K562 (cell line): ENCODE results near the gene GPR3. TPM values are rescaled to one million over a fixed set of nuclear protein-coding genes. Genes with fewer than 3 reads are reported as not detected.
A peak's percentile ranks its signal among the peaks of the same experiment; 100 is the strongest.

Experiments used
- EP300 ChIP-seq: IDR thresholded peaks from 2 replicates; pipeline ENCODE4 v1.6.1; 2012; ENCODE audit warnings: low read length, improper control_type of control experiment
- ETV6 ChIP-seq, 3 experiments: fragments of 150-350 bp in 1 of 3; sonication (generic) in 1 of 3; formaldehyde crosslinking in 1 of 3; IDR thresholded peaks; 2 replicates each; pipeline versions ENCODE4 v1.6.1 to v1.8.0; 2014 to 2022; ENCODE audit warnings: borderline replicate concordance in 2 of 3, low read depth in 2 of 3, antibody characterized with exemption in 1 of 3, low read length in 1 of 3, mild to moderate bottlenecking in 1 of 3, missing genetic modification reagents in 1 of 3
- HDAC2 ChIP-seq: fragments of 450-650 bp; IDR thresholded peaks from 2 replicates; pipeline ENCODE4 v1.6.1; 2016; ENCODE audit warnings: mild to moderate bottlenecking
- MTA3 ChIP-seq: fragments of 450-650 bp; formaldehyde crosslinking; IDR thresholded peaks from 2 replicates; pipeline ENCODE4 v1.6.1; 2017; ENCODE audit warnings: mild to moderate bottlenecking, borderline replicate concordance
- NR2C2 ChIP-seq, 2 experiments: fragments of 200-800 bp in 1 of 2; sonication (Bioruptor generic) in 1 of 2; sonication (generic) in 1 of 2; formaldehyde crosslinking in 1 of 2; IDR thresholded peaks; 2 replicates each; pipeline versions ENCODE4 v1.6.1 to v1.8.0; 2016 to 2022; ENCODE audit warnings: mild to moderate bottlenecking in 1 of 2, missing compliant biosample characterization in 1 of 2, missing genetic modification characterization in 1 of 2, missing genetic modification reagents in 1 of 2
- PML ChIP-seq: IDR thresholded peaks from 2 replicates; pipeline ENCODE4 v1.6.1; 2012; ENCODE audit warnings: low read length, inconsistent platforms
- SMAD1 ChIP-seq: fragments of 150-350 bp; IDR thresholded peaks from 2 replicates; pipeline ENCODE4 v1.6.1; 2014; ENCODE audit warnings: low read length, low read depth; ENCODE audit not compliant: partially characterized antibody
- TGIF2 ChIP-seq: sonication (generic); formaldehyde crosslinking; IDR thresholded peaks from 2 replicates; pipeline ENCODE4 v1.8.1; 2022; ENCODE audit warnings: mild to moderate bottlenecking, missing genetic modification reagents, moderate library complexity
- ZBTB7A ChIP-seq: IDR thresholded peaks from 2 replicates; pipeline ENCODE4 v1.6.1; 2011; ENCODE audit warnings: low read depth, mild to moderate bottlenecking, low read length, moderate library complexity, borderline replicate concordance; ENCODE audit not compliant: control insufficient read depth
- ZNF140 ChIP-seq: fragments of 250-450 bp; sonication (Bioruptor Pico); IDR thresholded peaks from 2 replicates; pipeline ENCODE4 v1.8.0; 2021; ENCODE audit warnings: moderate library complexity, mild to moderate bottlenecking, inconsistent platforms
- polyA plus RNA-seq, 8 experiments: library from polyadenylated mRNA; depleted of rRNA in 4 of 8; stranded (reverse) in 5 of 8; unstranded in 3 of 8; fragments of >200 nt; fragmentation: Nextera tagmentation in 2 of 8; fragmentation: Illumina TruSeq in 1 of 8; extraction: Ambion mirVana in 2 of 8; extraction: Trizol in 1 of 8; gene quantifications; 2 replicates each; pipeline versions ENCODE4 v1.2.1 to v1.2.3, GENCODE V29; 2011 to 2014; ENCODE audit warnings: inconsistent platforms in 1 of 8, missing spikeins in 1 of 8
- total RNA-seq, 7 experiments: library from RNA; depleted of rRNA in 6 of 7; stranded (reverse); fragments of >200 nt in 6 of 7; fragmentation: Illumina TruSeq in 2 of 7; extraction: Trizol in 2 of 7; gene quantifications; 2 replicates each; pipeline versions ENCODE4 v1.2.1 to v1.2.3, GENCODE V29; 2011 to 2021; ENCODE audit warnings: low replicate concordance in 1 of 7
- TF ChIP-seq, protein P1 (sequence below): fragments of 250-450 bp; sonication (Bioruptor Pico); IDR thresholded peaks from 2 replicates; pipeline ENCODE4 v1.4.0; 2020; ENCODE audit warnings: mild to moderate bottlenecking
- TF ChIP-seq, protein P2 (sequence below): sonication (generic); formaldehyde crosslinking; IDR thresholded peaks from 2 replicates; pipeline ENCODE4 v1.8.0; 2022; ENCODE audit warnings: mild to moderate bottlenecking, missing genetic modification reagents
- TF ChIP-seq, protein P3 (sequence below): sonication (generic); formaldehyde crosslinking; IDR thresholded peaks from 2 replicates; pipeline ENCODE4 v1.8.0; 2022; ENCODE audit warnings: mild to moderate bottlenecking, missing genetic modification reagents, borderline replicate concordance
- TF ChIP-seq, protein P4 (sequence below): fragments of 250-450 bp; sonication (Bioruptor Pico); IDR thresholded peaks from 2 replicates; pipeline ENCODE4 v1.4.0; 2020; ENCODE audit warnings: borderline replicate concordance
- TF ChIP-seq, protein P5 (sequence below): fragments of 200-800 bp; sonication (Bioruptor generic); IDR thresholded peaks from 2 replicates; pipeline ENCODE4 v1.6.1; 2017; ENCODE audit warnings: missing genetic modification characterization, missing compliant biosample characterization

Gene GPR3
- total and polyA plus RNA-seq, 9 of the 15 experiments (the other 6 are each of a cell fraction or from before 2014, with no cell fraction given), result 0.24 to 11.5 (median 3.7) TPM

DNA sequence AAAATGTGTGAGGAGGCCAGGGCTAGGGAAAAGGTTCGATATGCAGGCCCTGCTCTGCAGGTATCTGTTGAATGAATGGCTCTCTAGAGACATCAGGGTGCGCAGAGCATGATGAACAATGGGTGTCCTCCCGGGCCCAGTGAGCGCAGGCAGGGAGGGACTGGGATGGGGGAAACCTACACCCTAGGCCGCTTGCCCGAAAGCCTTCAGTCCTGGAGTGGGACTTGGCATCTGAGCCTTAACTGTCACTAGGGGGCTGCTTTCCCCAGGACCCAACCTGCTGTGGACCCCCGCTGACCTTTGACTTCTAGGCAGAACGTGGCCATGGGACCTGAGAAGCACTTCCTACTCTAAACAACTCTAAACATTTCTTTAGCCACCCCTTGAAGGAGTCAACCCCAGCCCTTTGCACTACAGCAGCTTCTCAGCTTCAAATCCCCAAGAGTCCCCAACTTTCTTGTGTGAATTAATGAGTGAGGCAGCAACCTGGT lies 25.2 kb upstream of the GPR3 start (continued):
- TF ChIP-seq, protein P1, sequence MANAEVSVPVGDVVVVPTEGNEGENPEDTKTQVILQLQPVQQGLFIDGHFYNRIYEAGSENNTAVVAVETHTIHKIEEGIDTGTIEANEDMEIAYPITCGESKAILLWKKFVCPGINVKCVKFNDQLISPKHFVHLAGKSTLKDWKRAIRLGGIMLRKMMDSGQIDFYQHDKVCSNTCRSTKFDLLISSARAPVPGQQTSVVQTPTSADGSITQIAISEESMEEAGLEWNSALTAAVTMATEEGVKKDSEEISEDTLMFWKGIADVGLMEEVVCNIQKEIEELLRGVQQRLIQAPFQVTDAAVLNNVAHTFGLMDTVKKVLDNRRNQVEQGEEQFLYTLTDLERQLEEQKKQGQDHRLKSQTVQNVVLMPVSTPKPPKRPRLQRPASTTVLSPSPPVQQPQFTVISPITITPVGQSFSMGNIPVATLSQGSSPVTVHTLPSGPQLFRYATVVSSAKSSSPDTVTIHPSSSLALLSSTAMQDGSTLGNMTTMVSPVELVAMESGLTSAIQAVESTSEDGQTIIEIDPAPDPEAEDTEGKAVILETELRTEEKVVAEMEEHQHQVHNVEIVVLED, result no peak
- TF ChIP-seq ZNF140 (CRISPR knock-in tag) (no peak), EP300 (no peak), MTA3 (no peak), SMAD1 (no peak), NR2C2 (CRISPR knock-in tag; IDR thresholded peaks at IDR 0.05) (no peak), NR2C2 (tag; IDR thresholded peaks at IDR 0.05) (peak; percentile 59; the same call in 1 of the 2 replicates), HDAC2 (no peak), ZBTB7A (peak; percentile 79; the same call in 1 of the 2 replicates), TGIF2 (CRISPR knock-in tag) (no peak), PML (0 out of 2 replicates have a peak, but pooled peaks have one; percentile 7), ETV6 (IDR thresholded peaks at IDR 0.05; ENCODE audit: borderline replicate concordance in 1 of 2, low read depth in 2 of 2, low read length in 1 of 2) (no peak), ETV6 (CRISPR knock-in tag; IDR thresholded peaks at IDR 0.05; ENCODE audit: borderline replicate concordance) (0 out of 2 replicates have a peak, but pooled peaks have one; percentile 43)
- TF ChIP-seq, protein P2, sequence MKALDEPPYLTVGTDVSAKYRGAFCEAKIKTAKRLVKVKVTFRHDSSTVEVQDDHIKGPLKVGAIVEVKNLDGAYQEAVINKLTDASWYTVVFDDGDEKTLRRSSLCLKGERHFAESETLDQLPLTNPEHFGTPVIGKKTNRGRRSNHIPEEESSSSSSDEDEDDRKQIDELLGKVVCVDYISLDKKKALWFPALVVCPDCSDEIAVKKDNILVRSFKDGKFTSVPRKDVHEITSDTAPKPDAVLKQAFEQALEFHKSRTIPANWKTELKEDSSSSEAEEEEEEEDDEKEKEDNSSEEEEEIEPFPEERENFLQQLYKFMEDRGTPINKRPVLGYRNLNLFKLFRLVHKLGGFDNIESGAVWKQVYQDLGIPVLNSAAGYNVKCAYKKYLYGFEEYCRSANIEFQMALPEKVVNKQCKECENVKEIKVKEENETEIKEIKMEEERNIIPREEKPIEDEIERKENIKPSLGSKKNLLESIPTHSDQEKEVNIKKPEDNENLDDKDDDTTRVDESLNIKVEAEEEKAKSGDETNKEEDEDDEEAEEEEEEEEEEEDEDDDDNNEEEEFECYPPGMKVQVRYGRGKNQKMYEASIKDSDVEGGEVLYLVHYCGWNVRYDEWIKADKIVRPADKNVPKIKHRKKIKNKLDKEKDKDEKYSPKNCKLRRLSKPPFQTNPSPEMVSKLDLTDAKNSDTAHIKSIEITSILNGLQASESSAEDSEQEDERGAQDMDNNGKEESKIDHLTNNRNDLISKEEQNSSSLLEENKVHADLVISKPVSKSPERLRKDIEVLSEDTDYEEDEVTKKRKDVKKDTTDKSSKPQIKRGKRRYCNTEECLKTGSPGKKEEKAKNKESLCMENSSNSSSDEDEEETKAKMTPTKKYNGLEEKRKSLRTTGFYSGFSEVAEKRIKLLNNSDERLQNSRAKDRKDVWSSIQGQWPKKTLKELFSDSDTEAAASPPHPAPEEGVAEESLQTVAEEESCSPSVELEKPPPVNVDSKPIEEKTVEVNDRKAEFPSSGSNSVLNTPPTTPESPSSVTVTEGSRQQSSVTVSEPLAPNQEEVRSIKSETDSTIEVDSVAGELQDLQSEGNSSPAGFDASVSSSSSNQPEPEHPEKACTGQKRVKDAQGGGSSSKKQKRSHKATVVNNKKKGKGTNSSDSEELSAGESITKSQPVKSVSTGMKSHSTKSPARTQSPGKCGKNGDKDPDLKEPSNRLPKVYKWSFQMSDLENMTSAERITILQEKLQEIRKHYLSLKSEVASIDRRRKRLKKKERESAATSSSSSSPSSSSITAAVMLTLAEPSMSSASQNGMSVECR (CRISPR knock-in tag), result no peak
- TF ChIP-seq, protein P3, sequence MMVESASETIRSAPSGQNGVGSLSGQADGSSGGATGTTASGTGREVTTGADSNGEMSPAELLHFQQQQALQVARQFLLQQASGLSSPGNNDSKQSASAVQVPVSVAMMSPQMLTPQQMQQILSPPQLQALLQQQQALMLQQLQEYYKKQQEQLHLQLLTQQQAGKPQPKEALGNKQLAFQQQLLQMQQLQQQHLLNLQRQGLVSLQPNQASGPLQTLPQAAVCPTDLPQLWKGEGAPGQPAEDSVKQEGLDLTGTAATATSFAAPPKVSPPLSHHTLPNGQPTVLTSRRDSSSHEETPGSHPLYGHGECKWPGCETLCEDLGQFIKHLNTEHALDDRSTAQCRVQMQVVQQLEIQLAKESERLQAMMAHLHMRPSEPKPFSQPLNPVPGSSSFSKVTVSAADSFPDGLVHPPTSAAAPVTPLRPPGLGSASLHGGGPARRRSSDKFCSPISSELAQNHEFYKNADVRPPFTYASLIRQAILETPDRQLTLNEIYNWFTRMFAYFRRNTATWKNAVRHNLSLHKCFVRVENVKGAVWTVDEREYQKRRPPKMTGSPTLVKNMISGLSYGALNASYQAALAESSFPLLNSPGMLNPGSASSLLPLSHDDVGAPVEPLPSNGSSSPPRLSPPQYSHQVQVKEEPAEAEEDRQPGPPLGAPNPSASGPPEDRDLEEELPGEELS, result 0 out of 2 replicates have a peak, but pooled peaks have one; percentile 12
- TF ChIP-seq, protein P4, sequence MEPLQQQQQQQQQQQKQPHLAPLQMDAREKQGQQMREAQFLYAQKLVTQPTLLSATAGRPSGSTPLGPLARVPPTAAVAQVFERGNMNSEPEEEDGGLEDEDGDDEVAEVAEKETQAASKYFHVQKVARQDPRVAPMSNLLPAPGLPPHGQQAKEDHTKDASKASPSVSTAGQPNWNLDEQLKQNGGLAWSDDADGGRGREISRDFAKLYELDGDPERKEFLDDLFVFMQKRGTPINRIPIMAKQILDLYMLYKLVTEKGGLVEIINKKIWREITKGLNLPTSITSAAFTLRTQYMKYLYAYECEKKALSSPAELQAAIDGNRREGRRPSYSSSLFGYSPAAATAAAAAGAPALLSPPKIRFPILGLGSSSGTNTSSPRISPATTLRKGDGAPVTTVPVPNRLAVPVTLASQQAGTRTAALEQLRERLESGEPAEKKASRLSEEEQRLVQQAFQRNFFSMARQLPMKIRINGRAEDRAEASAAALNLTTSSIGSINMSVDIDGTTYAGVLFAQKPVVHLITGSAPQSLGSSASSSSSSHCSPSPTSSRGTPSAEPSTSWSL (CRISPR knock-in tag), result no peak
- TF ChIP-seq, protein P5, sequence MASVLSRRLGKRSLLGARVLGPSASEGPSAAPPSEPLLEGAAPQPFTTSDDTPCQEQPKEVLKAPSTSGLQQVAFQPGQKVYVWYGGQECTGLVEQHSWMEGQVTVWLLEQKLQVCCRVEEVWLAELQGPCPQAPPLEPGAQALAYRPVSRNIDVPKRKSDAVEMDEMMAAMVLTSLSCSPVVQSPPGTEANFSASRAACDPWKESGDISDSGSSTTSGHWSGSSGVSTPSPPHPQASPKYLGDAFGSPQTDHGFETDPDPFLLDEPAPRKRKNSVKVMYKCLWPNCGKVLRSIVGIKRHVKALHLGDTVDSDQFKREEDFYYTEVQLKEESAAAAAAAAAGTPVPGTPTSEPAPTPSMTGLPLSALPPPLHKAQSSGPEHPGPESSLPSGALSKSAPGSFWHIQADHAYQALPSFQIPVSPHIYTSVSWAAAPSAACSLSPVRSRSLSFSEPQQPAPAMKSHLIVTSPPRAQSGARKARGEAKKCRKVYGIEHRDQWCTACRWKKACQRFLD (CRISPR knock-in tag), result peak; percentile 77
